OCI-LY7 (cell line): ENCODE data around the gene PLAAT2. TPM values are rescaled to one million over a fixed set of nuclear protein-coding genes. Genes with fewer than 3 reads are reported as not detected.

Experiments used
- BruUV-seq: library from RNA; stranded (reverse); fragments of 400-500 nt; replicated peaks from 2 replicates; lab custom pipeline; 2021; lab: Mats Ljungman, UMichigan
- CTCF ChIA-PET: fragments of 300-600 bp; sonication (Branson Sonifier 250); formaldehyde crosslinking; loops from one replicate; lab custom pipeline; 2022; ENCODE audit warnings: antibody characterized with exemption; ENCODE audit not compliant: unreplicated experiment; lab: Charles Lee
- POLR2A ChIA-PET: fragments of 300-600 bp; sonication (Branson Sonifier 250); formaldehyde crosslinking; loops from one replicate; lab custom pipeline; 2022; ENCODE audit warnings: antibody characterized with exemption; lab: Charles Lee
- DNase-seq: peaks from one replicate; pipeline ENCODE4 v3.0.0-alpha.2; 2015; ENCODE audit warnings: low spot score
- H2AFZ ChIP-seq: fragments of 200-600 bp; sonication (generic), shearing (Covaris generic); 2 replicates; pipeline ENCODE4 v1.6.1; 2014; ENCODE audit warnings: mild to moderate bottlenecking, antibody characterized with exemption, low read length, moderate library complexity
- H3K27ac ChIP-seq: fragments of 200-600 bp; sonication (generic); 2 replicates; pipeline ENCODE4 v1.5.1; 2014; ENCODE audit warnings: mixed run types, low read depth, mild to moderate bottlenecking, moderate library complexity, low read length, inconsistent platforms; ENCODE audit not compliant: poor library complexity, severe bottlenecking
- H3K36me3 ChIP-seq: fragments of 200-600 bp; sonication (generic); 2 replicates; pipeline ENCODE4 v1.6.1; 2014; ENCODE audit warnings: mild to moderate bottlenecking, antibody characterized with exemption, low read length, moderate library complexity, mixed read lengths; ENCODE audit not compliant: insufficient read depth
- H3K4me1 ChIP-seq: fragments of 200-600 bp; sonication (generic); 2 replicates; pipeline ENCODE4 v1.5.1; 2014; ENCODE audit warnings: mild to moderate bottlenecking, low read length; ENCODE audit not compliant: insufficient read depth, poor library complexity, severe bottlenecking
- H3K4me2 ChIP-seq: fragments of 200-600 bp; sonication (generic); 2 replicates; pipeline ENCODE4 v1.6.1; 2014; ENCODE audit warnings: mild to moderate bottlenecking, low read length
- H3K4me3 ChIP-seq: fragments of 200-600 bp; sonication (generic); 2 replicates; pipeline ENCODE4 v1.5.1; 2014; ENCODE audit warnings: mild to moderate bottlenecking, low read depth, low read length; ENCODE audit not compliant: poor library complexity, severe bottlenecking
- H3K79me2 ChIP-seq: fragments of 200-600 bp; sonication (generic); 2 replicates; pipeline ENCODE4 v1.6.1; 2016; ENCODE audit warnings: low read depth, mild to moderate bottlenecking, low read length, moderate library complexity, mixed read lengths; ENCODE audit not compliant: insufficient read depth
- H3K9me2 ChIP-seq: fragments of 200-600 bp; sonication (generic); 2 replicates; pipeline ENCODE4 v1.6.1; 2016; ENCODE audit warnings: mild to moderate bottlenecking, low read length, mixed read lengths; ENCODE audit not compliant: insufficient read depth
- H3K9me3 ChIP-seq: fragments of 200-600 bp; sonication (generic); 2 replicates; pipeline ENCODE4 v1.6.1; 2014; ENCODE audit warnings: mild to moderate bottlenecking, mixed run types, low read length, mixed read lengths
- H4K20me1 ChIP-seq: fragments of 200-600 bp; sonication (generic); 2 replicates; pipeline ENCODE4 v1.6.1; 2014; ENCODE audit warnings: mild to moderate bottlenecking, antibody characterized with exemption, low read length, moderate library complexity, mixed read lengths; ENCODE audit not compliant: insufficient read depth
- CTCF ChIP-seq: fragments of 200-600 bp; sonication (generic); conservative IDR thresholded peaks from 2 replicates; pipeline ENCODE4 v1.5.1; 2014; ENCODE audit warnings: mild to moderate bottlenecking, antibody characterized with exemption, low read length, moderate library complexity, mixed read lengths
- EZH2phosphoT487 ChIP-seq: fragments of 200-600 bp; sonication (generic); IDR thresholded peaks from 2 replicates; pipeline ENCODE4 v1.6.1; 2018; ENCODE audit warnings: low read depth, borderline replicate concordance, mild to moderate bottlenecking, mixed run types, antibody characterized with exemption, low read length, moderate library complexity, mixed read lengths
- intact Hi-C: fragments of 100-400 bp; cut with micrococcal nuclease; formaldehyde crosslinking; loops from one replicate; pipeline ENCODE4 v1.10.0; 2022; ENCODE audit not compliant: unreplicated experiment
- total RNA-seq, 2 experiments: library from RNA; depleted of rRNA in 1 of 2; stranded (reverse); fragments of >200 nt in 1 of 2; shearing (Covaris generic) in 1 of 2; gene quantifications; 2 replicates each; pipeline ENCODE4 v1.2.3, GENCODE V29; 2014 to 2022

PLAAT2 gene
- total RNA-seq, 2 experiments from 2014 or later: not detected

GRCh38 chr11:63510360-63511047, 52.7 kb downstream of the PLAAT2 start:
- Histone ChIP-seq H3K4me3 (no peak overlapping the region), H3K36me3 (no peaks in the 10 kb centered on the region), H3K79me2 (no peaks in the 10 kb centered on the region), H2AFZ (no peak overlapping the region), H3K4me2 (no peak overlapping the region), H3K27ac (no peak overlapping the region), H3K4me1 (no peaks in the 10 kb centered on the region), H3K9me2 (no peaks in the 10 kb centered on the region), H3K9me3 (no peaks in the 10 kb centered on the region), H4K20me1 (no peaks in the 10 kb centered on the region)
- TF ChIP-seq CTCF (no peak), EZH2phosphoT487 (no peak)
- DNase-seq: no peak
- ChIA-PET POLR2A (no interaction called here), CTCF (no interaction called here)
- no TSS peak for BruUV-seq
- intact Hi-C loops: no loop called here

DNA sequence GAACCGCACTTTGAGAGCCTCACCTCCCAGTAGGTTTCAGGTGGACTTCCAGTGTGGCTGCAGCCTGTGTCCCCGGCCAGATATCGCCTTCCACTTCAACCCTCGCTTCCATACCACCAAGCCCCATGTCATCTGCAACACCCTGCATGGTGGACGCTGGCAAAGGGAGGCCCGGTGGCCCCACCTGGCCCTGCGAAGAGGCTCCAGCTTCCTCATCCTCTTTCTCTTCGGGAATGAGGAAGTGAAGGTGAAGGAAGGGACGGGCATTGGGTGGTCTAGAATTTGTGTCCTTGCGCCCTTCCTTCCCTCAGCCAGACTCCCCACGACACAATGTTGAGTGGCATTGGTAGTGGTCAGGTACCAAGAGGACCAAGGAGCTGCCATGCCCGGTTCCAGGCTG, 54.4 kb downstream of the PLAAT2 start:
- no peak overlapping the region for H3K4me3 ChIP-seq
- intact Hi-C loops: no loop called here
- no peaks in the 10 kb centered on the region for H3K79me2 ChIP-seq
- POLR2A ChIA-PET: no interaction called here
- no peak overlapping the region for H3K4me2 ChIP-seq
- DNase-seq: no peak
- no peaks in the 10 kb centered on the region for H3K9me3 ChIP-seq
- H4K20me1 ChIP-seq: no peaks in the 10 kb centered on the region
- TF ChIP-seq EZH2phosphoT487 (no peak), CTCF (no peak)
- no peaks in the 10 kb centered on the region for H3K4me1 ChIP-seq
- no peaks in the 10 kb centered on the region for H3K36me3 ChIP-seq
- no peaks in the 10 kb centered on the region for H3K9me2 ChIP-seq
- no peak overlapping the region for H2AFZ ChIP-seq
- no peak overlapping the region for H3K27ac ChIP-seq
- CTCF ChIA-PET: no interaction called here
- no TSS peak for BruUV-seq

DNA sequence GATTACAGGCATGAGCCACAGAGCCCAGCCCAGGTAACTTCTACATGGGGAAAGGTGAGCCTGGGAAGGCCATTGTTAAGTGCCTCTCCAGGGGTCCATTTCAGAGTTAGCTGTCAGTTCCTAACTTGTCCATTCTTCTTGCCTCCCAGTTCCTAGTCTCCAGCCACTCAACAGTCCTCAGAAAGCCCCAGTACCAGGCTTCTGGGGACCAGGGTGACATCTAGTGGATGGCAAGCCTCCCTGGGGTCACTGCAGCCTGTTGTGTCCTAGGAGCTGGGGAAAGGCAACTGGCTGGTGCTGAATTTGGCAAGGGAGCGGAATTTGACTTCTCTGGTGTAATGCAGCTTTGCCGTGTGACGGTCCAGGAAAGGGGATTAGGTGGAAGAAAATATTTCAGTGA, 55.2 kb downstream of the PLAAT2 start:
- TF ChIP-seq EZH2phosphoT487 (no peak), CTCF (peak; percentile 68)
- Histone ChIP-seq H3K4me1 (no peaks in the 10 kb centered on the region), H3K36me3 (no peaks in the 10 kb centered on the region), H3K79me2 (no peaks in the 10 kb centered on the region), H3K9me3 (no peaks in the 10 kb centered on the region), H3K27ac (no peak overlapping the region), H3K4me3 (no peak overlapping the region), H3K9me2 (no peaks in the 10 kb centered on the region), H3K4me2 (no peak overlapping the region), H2AFZ (no peak overlapping the region), H4K20me1 (no peaks in the 10 kb centered on the region)
- intact Hi-C loops: no loop called here
- CTCF ChIA-PET: no interaction called here
- no TSS peak for BruUV-seq
- POLR2A ChIA-PET: no interaction called here
- DNase-seq: peak; percentile 41
